HG03139 (cell line): ENCODE results near the gene TMEM171.

Experiments
- ATAC-seq: cut with Tn5 transposase; IDR thresholded peaks from one replicate; pipeline ENCODE4 v1.9.1; 2021; ENCODE audit not compliant: unreplicated experiment

The TMEM171 gene

DNA sequence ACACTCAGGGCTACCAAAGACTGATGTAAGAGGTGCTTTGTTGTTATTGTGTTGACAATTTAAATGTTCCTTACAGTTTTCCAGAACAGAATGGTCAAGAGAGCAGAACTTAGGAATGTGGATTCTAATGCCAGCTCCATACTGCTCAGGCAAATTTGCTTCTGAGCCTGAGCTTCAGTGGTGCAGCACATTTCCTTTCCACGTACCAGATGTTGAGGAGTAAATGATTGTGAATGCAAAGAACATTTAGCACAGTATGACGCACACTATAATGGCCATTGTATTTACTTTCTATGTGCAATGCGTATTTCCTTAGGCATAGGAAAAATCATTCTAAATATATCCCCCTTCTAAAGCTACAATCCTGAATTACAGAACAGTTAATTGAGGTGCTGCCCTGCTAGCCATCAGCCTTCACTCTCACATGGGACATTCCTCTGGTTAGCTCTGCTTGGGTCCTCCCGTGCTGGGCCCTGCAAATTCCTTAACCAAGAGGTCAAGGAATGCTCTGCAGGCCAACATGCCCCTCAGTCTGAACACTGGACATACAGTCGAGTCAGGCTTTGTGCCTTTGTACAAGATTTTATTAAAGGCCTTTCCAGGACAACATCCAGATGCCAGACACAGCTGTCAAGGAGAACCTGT, 31.5 kb downstream of the TMEM171 start:
- no peak for ATAC-seq

DNA sequence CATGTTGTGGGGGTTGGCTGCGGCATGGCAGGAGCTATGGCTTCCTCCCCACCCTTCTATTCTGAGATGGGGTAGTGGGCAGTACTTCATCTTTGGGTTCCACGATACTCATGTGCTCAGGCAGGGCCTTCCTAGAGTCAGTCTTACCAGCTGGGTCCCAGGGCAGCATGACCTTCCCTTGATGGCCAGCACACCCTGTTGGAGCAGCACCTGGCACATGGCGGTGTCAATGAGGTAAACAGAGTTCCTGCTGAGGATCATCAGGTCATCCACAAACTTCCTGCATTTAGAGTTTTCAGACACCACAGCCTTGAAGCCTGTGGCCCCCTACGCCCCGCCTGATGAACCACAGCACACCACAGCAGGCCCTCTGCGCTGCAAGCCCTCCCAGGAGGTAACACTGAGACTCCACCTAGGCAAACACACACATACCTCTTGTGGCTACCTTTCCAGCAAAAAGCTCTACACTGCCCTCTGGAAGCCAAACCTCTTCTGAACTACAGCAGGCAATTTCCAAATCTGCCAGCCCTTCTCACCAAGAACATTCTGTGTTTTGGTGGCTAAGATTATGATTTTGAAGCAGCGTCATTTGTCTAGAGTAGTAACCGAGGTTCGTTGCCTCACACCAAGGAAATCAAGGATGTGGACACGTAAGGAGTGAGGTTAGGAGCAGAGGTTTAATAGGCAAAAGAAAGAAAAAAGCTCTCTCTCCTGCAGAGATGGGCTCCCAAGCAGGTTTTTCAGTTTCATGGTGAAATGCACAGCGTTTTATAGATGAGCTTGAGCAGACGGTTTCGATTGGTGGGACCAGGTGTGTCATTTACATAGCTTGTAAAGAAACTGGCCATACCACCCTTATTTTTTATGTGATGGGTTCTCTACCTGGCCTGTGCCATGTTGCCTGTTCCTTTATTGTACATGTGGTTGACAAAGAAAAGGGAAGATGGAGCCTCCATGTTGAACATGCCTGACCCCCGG, 32.3 kb downstream of the TMEM171 start:
- no peak for ATAC-seq

DNA sequence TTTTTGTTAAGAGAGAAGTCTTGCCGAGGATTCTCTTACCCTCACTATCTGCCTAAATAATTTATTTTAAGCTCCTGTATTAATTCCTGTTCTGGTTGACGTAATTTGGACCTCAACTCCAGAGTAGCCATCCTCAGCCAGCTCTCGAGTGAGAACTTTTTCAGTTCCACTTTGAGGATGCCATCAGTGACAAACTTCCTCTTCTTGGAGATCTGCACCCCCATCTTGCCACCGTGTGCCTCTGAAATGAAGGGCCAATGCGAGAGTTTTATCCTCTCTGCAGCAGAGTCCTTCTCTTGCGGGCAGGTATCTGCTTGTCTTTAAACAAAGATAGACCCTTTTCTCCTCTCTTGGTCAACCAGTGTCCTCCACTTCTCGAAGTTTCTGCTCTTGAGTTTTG, 33.1 kb downstream of the TMEM171 start:
- no peak for ATAC-seq

DNA sequence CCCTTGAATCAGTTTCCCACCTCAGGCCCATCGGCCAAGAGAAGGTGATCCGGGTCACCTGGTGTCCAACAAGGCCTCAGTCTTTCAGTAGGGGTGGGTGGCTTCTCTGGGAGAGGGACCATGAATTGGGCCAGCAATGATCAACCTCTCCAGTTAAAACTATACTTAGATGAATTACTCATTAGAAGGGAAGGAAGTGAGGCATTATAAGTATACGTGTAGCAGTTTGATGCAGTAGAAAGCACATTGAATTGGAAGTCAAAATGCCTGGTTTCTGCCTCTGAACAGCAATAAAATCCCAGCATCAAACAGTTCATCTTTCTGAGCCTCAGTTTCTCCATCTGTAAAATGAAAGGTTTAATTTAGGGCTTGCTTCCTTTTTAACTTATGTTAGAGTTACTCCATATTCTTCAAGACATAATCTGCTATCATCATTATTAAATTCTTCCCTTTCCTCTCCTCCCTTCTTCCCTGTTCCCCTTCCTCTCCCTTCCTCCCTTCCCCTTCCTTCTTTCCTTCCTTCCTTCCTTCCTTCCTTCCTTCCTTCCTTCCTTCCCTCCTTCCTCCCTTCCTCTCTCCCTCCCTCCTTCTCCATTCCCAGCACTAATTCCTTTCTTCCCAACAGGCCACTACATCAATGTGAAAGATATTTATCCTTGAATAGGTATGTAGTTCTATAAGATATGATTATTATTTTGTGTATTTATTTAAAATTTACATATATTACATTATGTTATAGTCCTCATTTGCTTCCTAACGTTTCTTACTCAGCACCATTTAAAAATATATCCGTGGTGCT, 34.0 kb downstream of the TMEM171 start:
- no peak for ATAC-seq

DNA sequence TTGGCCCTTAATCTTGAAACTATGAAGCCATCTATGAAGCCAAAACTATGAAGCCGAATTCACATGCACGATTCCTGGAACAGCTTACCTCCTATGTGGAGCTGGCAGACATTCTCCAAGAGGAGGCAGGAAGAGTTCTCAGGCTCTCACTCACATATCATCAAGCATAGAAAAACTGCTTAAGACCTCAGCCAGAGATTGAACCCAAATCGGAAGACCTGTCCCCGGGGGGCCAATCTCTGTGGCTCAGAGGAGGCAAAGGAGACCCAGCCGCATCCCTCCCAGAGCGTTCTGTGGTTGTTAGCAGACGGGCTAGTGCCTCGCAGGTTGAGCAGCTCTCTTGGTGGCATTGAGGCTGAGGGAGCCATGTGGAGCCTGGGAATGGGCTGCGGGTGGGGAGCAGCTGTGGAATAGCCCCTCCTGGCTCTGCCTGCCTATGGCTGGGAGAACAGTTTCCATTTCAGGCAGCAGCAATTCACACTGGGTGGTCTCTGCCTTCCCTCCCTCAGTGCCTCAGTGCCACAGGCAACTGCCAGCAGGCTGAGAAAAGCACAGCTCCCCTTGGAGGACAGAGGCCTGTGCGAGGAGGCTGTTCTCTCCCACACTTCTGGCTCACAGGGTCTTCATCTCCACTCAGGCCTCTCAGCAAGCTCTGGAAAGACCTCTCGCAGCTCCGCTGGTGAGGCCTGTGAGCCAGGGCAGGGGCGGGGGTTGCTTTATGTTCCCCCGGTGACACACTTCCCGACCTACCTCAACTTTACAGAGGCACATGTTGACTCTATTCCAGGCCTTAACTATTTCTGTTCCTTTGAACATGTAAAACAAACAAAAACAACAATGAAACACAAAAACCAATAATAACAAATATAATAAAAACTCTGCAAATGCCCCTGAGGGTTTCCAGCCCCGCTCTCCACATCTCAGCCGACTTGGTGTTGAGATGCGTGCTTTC, 35.2 kb downstream of the TMEM171 start:
- ATAC-seq = no peak

DNA sequence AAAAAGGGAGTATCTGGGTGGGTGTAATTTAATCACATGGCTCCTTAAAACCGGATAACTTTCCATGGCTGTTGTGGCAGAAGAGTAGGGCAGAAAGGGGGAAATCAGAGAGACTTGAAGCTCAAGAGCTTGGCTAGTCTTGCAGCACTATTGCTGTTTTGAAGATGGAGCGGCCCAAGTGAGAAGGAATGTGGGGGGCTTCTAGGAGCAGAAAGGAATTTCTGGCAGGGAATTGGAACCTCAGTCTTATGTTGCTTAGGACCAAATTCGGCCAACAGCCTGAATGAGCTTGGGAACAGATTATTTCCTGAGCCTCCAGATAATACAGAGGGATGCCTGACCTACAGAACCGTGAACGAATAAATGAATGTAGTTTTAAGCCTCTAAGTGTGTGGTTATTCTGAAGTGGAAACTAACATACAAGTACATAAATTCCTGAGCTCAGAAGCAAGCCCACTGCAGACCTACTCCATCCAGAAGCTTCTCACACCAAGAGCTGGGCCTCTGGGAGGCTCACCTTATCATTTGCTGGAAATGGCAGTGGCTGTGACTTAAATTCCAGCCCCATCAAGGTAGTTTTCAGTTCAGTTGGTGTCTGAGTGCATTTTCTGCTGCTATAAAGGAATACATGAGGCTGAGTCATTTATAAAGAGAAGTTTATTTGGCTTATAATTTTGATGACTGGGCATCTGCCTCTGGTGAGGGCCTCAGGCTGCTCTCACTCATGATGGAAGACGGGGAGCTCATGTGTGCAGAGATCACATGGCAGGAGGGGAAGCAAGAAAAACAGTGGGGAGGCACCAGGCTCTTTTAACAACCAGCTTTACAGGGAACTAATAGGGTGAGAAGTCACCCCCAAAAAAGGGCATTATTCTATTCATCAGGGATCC, 37.3 kb downstream of the TMEM171 start:
- ATAC-seq = no peak

DNA sequence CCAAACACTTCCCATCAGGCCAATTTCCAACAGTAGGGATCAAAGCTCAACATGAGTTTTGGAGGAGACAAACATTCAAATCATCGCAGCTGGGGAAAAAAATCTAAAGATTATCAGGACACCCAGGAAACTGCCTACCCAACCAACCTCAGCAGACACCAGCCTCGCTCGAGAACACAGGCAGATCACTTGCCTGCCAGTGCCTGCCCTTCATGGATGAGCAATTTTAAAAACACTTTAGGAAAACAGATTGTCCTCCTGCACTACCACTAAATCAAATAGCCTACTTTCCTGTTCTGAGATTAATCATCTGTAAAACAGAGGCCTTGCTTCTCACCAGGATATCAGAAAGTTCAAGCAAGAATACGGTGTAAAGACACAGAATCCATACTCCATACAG, 37.9 kb downstream of the TMEM171 start:
- no peak for ATAC-seq

DNA sequence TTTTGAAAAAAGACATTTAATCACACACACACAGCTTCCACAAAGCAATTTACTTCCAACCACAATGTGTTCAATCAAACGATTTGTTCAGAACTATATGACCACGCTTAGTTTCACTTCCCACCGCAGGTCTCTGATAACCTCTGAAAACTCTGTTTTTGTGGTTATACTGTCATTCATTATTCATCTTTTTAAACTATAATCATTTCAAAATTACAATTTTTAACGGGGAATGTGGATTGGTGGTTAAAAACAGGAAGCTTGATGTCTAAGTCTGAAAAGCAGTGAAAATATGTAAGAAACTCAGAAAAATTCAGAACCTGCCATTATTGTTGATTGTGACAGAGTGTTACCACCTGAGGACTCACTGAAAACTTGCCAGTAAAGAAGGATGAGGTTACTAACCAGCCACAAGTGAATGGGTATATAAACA, 39.9 kb downstream of the TMEM171 start:
- ATAC-seq = peak; percentile 89

DNA sequence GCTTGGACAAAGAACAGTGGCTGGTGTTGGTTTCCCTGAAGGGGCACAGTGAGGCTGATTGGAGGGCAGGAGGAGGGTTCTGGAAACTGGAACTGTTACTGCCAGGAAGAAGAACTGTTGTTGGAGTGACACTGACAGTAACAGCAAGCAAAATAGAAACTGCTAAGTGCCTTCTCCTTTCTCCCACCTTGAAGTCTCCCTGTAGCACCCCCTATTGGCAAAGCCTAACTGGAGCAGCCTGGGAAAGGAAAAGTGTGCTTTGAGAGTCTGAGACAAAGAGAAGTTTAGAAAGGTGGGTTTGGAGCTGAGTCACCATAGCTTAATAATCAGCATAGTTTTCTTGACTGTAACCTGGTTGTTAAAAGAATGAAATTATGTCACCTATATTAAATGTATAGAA, 50.1 kb downstream of the TMEM171 start:
- ATAC-seq = no peak

DNA sequence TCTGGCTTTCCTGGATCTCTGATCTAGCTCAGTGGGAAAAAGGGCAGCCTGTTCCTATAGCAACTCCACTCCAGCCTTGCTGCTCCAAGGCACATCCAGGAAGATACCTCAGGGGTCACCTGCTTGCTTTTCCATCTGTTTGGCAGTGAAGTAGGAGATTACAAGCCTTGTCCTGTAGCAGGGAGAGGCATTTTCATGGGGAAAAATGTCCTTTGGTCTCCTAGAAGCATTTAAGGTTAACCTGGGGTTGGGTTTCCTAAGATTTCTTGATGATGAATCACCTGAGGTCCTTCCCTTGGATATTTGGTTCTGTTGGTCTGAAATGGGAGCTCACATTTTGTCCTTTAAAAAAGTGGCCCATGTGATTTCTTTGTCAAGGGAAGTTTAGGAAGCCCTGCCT, 51.1 kb downstream of the TMEM171 start:
- no peak for ATAC-seq

DNA sequence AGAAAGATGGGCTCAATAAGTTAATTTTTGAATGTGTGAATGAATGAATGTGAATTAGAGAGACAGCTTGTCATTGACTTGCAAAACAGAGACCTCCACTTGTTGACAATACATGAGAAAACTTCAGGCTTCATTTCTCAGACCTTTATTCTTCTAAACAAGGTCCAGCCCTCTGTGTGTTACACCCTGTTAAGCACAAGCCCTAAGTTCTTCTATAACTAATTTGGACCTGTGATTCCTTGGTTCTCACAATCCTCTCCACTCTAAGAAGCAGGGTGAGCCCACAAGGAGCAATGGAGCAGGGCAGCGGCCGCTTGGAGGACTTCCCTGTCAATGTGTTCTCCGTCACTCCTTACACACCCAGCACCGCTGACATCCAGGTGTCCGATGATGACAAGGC, 52.6 kb downstream of the TMEM171 start, which contains the start of gene TMEM174:
TMEM174 (plus strand) TSS at position 243 of the 400 bp plus-strand sequence; CDS start at position 294, 51 bp downstream.
- no peak for ATAC-seq

DNA sequence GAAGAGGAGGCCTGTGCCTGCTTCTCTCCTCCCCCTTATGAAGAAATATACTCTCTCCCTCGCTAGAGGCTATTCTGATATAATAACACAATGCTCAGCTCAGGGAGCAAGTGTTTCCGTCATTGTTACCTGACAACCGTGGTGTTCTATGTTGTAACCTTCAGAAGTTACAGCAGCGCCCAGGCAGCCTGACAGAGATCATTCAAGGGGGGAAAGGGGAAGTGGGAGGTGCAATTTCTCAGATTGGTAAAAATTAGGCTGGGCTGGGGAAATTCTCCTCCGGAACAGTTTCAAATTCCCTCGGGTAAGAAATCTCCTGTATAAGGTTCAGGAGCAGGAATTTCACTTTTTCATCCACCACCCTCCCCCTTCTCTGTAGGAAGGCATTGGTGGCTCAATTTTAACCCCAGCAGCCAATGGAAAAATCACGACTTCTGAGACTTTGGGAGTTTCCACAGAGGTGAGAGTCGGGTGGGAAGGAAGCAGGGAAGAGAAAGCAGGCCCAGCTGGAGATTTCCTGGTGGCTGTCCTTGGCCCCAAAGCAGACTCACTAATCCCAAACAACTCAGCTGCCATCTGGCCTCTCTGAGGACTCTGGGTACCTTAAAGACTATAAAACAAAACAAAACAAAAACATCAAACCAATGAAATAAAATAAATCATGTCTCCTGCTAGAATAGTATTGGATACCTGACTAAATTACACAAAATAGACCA, 53.9 kb downstream of the TMEM171 start:
- no peak for ATAC-seq

DNA sequence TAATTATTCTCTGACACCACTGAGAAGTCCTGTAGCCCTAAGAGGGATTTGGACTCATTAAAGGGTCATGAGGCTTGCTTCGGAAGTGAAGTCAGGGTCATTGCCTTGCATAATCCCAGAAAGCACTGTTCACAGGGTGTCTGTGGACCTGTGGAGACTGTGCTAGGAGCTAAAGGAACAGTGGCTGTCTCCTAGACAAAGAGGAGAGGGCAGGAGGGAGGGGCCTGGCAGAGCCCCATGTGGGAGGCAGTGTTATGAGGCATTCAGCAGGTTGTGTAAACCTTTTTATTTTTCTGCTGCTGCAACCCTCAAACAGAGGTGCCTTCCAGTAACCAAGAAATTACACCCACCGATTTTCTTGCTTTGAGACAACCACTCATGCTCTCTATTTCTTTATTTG, 55.9 kb downstream of the TMEM171 start:
- ATAC-seq = no peak

DNA sequence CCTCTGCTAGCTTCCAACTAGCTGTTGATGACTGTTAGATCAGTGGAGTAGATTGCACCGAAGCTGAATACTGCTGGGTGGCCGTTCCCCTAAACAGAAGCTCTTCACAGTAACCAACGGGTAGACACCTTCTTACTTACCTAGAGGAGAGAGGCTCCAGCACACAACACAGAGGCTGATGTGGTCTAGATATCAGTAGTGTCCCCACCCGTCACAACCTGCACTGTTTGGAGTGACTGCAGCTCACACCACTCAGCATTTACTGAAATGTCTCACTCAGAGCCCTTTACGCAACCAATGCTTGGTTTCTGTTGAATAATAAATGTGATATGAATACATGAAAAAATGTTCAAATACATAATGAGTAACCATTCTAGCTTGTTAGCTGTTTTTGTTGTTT, 57.9 kb downstream of the TMEM171 start:
- no peak for ATAC-seq

DNA sequence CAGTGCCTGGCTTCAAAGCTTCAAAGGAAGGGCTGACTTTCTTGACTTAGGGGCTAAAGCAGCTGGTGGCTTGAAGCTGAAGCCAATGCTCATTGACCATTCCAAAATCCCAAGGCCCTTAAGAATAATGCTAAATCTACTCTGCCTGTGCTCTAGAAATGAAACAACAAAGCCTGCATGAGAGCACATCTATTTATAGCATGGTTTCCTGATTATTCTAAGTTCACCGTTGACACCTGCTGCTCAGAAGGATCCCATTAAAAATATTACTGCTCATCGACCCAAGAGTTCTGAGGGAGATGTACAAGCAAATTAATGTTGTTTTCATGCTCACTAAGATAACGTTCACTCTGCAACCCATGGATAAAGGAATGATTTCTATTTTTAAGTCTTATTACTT, 59.4 kb downstream of the TMEM171 start:
- ATAC-seq = no peak

DNA sequence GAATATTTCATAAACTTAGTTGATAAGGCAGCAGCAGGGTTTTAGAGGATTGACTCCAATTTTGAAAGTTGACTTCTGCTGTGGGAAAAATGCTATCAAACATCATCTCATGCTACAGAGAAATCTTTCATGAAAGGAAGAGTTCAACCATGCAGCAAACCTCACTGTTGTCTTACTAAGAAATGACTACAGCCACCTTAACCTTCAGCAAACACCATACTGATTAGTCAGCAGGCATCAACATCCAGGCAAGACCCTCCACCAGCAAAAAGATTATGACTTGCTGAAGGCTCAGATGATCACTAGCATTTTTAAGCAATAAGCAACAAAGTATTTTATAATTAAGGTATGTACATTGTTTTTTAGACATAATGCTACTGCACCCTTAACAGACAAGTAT, 60.2 kb downstream of the TMEM171 start:
- no peak for ATAC-seq
